ENCODE measurements around the gene GEMIN4.
"Not testable (repeated sequence)": the region's sequence is repeated elsewhere in the genome, so short reads cannot be mapped to it uniquely, and the experiment has no call there.

GEMIN4 gene

DNA sequence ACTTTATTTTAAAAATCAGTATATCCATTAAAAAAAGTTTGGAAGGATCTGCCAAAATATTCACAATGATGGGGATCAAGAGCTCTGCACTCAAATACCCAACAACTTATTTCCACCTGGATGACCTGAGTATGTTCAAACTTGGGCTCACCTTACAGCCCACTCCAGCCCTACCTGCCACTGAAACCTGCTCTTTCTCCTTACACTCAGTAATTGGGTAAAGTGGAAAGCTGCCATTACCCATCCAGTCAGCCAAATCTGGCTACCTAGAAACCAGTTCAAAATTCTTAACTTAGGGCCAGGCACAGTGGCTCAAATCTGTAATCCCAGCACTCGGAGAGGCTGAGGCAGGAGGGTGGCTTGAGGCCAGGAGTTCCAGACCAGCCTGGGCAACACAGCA is 47.1 kb downstream of the GEMIN4 start:
- Histone ChIP-seq H3K27ac (no peak overlapping the region), H3K4me1 (no peaks in the 10 kb centered on the region)

DNA sequence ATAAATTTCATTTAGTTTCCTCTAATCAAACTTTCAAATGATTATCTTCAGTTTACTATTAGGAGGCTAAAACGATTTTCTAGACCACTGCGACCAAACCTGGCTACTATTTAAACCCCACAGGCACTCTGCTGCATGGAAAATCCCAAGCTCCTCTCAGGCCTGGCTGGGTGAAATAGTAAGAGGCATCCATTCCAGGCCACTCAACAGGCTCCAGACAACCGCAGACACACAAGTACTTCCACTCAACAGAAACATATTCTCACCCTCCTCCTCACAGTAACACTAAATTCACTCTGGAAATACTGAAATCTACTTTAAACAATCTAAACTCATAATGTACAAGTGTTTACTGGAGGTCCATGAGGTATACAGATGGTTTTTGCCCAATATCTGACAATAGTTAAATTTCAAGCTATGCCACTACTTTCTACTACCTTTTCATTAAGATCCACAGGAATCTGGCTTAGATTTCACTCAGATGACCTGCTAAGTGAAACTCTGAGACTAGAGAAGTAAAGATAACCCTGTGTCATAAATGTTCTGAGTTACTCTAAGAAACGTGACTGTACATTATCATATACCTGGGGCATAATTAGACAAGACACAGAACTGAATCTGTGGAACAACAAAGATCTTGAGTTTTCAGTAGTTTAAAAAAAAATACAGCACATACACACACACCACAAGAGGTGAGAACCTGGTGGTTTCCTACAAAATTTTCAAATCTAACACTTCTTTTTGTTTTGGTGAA is 47.8 kb downstream of the GEMIN4 start:
- H3K27ac ChIP-seq: no peak overlapping the region
- peaks cover 71% of the 10 kb centered on the region for H4K20me1 ChIP-seq
- H3K9me3 ChIP-seq: no peaks in the 10 kb centered on the region
- no peak overlapping the region for H3K4me3 ChIP-seq
- no peaks in the 10 kb centered on the region for H3K27me3 ChIP-seq
- TF ChIP-seq Cebpa-rat (IDR thresholded peaks at IDR 0.05): no peak
- no peak overlapping the region for H3K4me2 ChIP-seq
- no peaks in the 10 kb centered on the region for H3K4me1 ChIP-seq
- H3K9ac ChIP-seq: no peak overlapping the region
- H3K36me3 ChIP-seq: peaks cover 67% of the 10 kb centered on the region

More for the DNA sequence above, 47.1 kb downstream of the GEMIN4 start:
- H3K27me3 ChIP-seq: no peaks in the 10 kb centered on the region
- H3K9ac ChIP-seq: no peak overlapping the region
- TF ChIP-seq Cebpa-rat (IDR thresholded peaks at IDR 0.05): no peak
- H3K4me3 ChIP-seq: no peak overlapping the region
- peaks cover 73% of the 10 kb centered on the region for H4K20me1 ChIP-seq
- H3K36me3 ChIP-seq: peaks cover 69% of the 10 kb centered on the region
- H3K4me2 ChIP-seq: no peak overlapping the region
- H3K9me3 ChIP-seq: no peaks in the 10 kb centered on the region

DNA sequence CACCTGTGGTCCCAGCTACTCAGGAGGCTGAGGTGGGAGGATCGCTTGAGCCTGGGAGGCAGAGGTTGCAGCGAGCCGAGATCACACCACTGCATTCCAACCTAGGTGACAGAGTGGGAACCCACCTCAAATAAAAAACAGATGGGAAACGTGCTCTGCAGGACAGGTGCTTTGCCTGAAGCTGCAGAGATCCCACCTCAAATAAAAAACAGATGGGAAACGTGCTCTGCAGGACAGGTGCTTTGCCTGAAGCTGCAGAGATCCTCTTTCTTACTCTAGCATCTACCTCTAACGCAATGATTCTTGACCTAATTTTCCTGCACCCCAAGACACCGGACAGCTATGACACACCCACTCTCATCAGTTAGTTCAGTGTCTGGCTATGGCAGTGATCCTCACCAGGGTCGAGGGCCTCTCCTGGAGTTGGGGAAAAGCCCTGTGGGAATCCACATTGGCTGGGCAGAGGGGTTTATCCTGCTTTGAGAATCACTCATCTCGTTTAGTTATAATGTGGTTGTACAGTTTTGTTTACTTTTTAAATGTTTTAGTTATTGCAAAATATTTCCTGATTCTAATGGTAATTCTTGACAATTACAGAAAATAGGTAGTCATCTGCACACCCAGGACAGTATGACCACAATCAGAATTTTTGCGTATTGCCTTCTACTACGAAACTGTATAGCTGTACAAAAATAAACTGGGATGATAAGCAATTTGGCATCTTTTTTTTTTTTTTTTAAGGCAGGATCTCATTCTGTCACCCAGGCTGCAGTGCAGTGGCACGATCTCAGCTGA is 48.8 kb downstream of the GEMIN4 start:
- no peaks in the 10 kb centered on the region for H3K4me1 ChIP-seq
- H3K27ac ChIP-seq: no peak overlapping the region
- no peak for TF ChIP-seq Cebpa-rat (IDR thresholded peaks at IDR 0.05)

DNA sequence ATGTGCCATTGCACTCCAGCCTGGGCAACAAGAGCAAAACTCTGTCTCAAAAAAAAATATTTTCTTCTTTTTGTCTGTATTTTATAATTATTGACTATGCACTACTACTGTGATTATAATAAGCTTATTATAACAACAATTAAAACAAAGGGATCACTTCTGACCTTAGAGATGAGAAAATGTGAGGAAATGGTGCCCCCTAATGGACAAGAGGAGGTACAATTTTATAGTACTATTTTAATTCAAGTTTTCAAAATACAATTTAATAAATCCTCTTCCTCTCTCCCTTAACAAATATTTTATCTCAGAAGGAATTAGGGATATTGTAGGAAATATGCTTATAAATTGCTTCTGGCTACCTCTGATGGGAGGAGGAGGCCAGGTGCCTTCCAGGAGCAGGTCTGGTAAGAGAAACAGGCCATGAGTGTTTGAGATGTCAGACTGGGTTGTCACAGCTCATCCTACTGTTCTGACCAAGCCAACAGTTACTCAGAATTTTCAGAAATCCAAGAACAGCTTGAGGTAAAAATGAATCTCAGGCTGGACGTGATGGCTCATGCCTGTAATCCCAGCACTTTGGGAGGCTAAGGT is 51.5 kb downstream of the GEMIN4 start:
- no peaks in the 10 kb centered on the region for H3K27me3 ChIP-seq
- H4K20me1 ChIP-seq: peaks cover 49% of the 10 kb centered on the region
- no peak overlapping the region for H3K9ac ChIP-seq
- TF ChIP-seq Cebpa-rat (IDR thresholded peaks at IDR 0.05): no peak
- peaks cover 69% of the 10 kb centered on the region for H3K36me3 ChIP-seq
- no peaks in the 10 kb centered on the region for H3K4me1 ChIP-seq
- no peak overlapping the region for H3K4me3 ChIP-seq
- no peaks in the 10 kb centered on the region for H3K9me3 ChIP-seq
- no peak overlapping the region for H3K4me2 ChIP-seq
- no peak overlapping the region for H3K27ac ChIP-seq

More for the DNA sequence above, 48.8 kb downstream of the GEMIN4 start:
- peaks cover 63% of the 10 kb centered on the region for H4K20me1 ChIP-seq
- no peaks in the 10 kb centered on the region for H3K9me3 ChIP-seq
- peaks cover 65% of the 10 kb centered on the region for H3K36me3 ChIP-seq
- H3K27me3 ChIP-seq: no peaks in the 10 kb centered on the region
- H3K4me3 ChIP-seq: no peak overlapping the region
- no peak overlapping the region for H3K4me2 ChIP-seq
- H3K9ac ChIP-seq: no peak overlapping the region

DNA sequence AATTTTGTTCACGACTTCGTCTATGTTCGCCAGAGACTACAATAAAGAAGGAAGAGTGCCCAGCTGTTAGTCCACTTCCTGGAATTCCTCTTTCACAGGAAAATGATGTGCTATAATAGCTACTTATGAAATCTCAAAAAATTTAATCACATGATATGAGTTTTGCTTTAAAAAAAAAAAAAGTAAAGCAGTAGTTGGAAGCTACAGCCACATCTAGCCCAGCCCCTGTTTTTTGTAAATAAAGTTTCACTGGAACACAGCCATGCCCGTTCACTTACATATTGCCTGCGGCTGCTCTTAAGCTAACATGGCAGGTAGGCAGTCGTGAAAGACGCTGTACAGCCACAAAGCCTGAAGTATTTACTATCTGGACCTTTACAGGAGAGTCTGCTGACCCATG is 52.7 kb downstream of the GEMIN4 start:
- Histone ChIP-seq H3K9me3 (no peaks in the 10 kb centered on the region), H4K20me1 (peaks cover 38% of the 10 kb centered on the region), H3K27me3 (no peaks in the 10 kb centered on the region), H3K4me1 (no peaks in the 10 kb centered on the region), H3K36me3 (peaks cover 74% of the 10 kb centered on the region), H3K4me3 (no peak overlapping the region), H3K9ac (no peak overlapping the region), H3K27ac (no peak overlapping the region), H3K4me2 (no peak overlapping the region)
- TF ChIP-seq Cebpa-rat (IDR thresholded peaks at IDR 0.05): no peak

DNA sequence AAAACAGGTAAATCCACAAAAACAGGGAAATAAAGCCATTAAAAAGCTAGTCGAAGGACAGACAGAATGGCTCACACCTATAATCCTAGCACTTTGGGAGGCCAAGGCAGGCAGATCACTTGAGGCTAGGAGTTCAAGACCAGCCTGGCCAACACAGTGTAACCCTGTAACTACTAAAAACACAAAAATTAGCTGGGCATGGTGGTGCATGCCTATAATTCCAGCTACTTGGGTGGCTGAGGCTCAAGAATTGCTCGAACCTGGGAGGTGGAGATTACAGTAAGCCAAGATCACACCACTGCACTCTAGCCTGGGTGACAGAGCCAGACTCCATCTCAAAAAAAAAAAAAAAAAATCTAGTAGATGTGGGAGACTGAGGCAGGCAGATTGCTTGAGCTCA is 54.0 kb downstream of the GEMIN4 start:
- H4K20me1 ChIP-seq: peaks cover 25% of the 10 kb centered on the region
- H3K9ac ChIP-seq, H3K4me2 ChIP-seq, H3K9me3 ChIP-seq, H3K4me1 ChIP-seq, H3K27ac ChIP-seq, H3K27me3 ChIP-seq, H3K4me3 ChIP-seq: not testable (repeated sequence)
- H3K36me3 ChIP-seq: peaks cover 84% of the 10 kb centered on the region

DNA sequence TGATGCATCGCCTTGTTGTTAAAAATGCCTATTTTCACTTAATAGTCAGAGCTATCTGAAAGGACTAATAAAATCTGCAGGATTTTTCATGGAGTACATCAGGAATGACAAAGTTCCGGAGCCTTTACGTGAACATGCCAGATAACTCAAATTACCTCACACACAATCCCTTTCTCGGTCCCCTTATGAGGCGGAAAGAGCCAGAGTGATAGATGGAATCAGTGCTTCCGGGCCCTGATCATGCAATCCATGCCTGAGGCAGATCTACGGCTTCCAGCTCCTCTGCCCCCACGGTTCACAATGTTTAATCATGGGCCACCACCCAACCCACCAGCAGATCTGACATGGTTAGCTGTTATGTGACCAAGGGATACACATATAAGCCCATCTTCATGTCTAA is 54.4 kb downstream of the GEMIN4 start:
- Histone ChIP-seq H3K9ac (no peak overlapping the region), H3K4me1 (no peaks in the 10 kb centered on the region), H3K27ac (no peak overlapping the region), H4K20me1 (peaks cover 21% of the 10 kb centered on the region), H3K27me3 (no peaks in the 10 kb centered on the region), H3K4me2 (no peak overlapping the region), H3K9me3 (no peaks in the 10 kb centered on the region), H3K4me3 (no peak overlapping the region), H3K36me3 (peaks cover 83% of the 10 kb centered on the region)
- no peak for TF ChIP-seq Cebpa-rat (IDR thresholded peaks at IDR 0.05)

DNA sequence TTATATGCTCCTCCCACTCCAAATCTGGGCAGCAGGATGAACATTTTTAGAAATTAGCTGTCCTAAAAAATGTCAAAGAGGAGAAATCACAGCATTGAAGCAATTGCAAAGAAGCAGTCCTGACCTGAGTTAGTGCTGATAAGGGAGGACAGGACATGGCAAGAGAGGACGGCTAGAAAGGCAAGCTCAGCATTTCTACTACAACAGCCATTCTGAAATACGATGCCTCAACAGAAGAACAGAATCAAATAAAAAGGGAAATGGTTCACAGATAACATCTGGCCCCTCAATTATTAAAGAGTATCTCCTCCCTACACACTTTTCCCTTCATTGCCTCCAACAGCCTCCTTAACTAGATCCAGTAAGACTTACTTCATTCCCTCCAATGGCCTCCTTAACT is 55.7 kb downstream of the GEMIN4 start:
- Histone ChIP-seq H4K20me1 (peaks cover 10% of the 10 kb centered on the region), H3K27ac (no peak overlapping the region), H3K4me3 (no peak overlapping the region), H3K27me3 (no peaks in the 10 kb centered on the region), H3K36me3 (peaks cover 86% of the 10 kb centered on the region), H3K4me1 (no peaks in the 10 kb centered on the region), H3K9ac (0 out of 2 replicates have a peak overlapping the region, but pooled peaks have one; percentile 22), H3K9me3 (no peaks in the 10 kb centered on the region), H3K4me2 (no peak overlapping the region)
- no peak for TF ChIP-seq Cebpa-rat (IDR thresholded peaks at IDR 0.05)
